Lower leg skin (tissue), 3 donors: ENCODE results near the gene FNDC3B.

Source experiments
- CTCF ChIP-seq, 3 donors: fragments of 450-650 bp; IDR thresholded peaks; one replicate each; pipeline ENCODE4 v1.5.1; 2016; ENCODE audit warnings: antibody characterized with exemption in 3 of 3, mild to moderate bottlenecking in 3 of 3, moderate library complexity in 2 of 3
- POLR2A ChIP-seq, 2 donors: fragments of 450-650 bp; IDR thresholded peaks; one replicate each; pipeline ENCODE4 v1.6.1; 2016 to 2017; ENCODE audit warnings: antibody characterized with exemption in 2 of 2, mild to moderate bottlenecking in 1 of 2, moderate library complexity in 1 of 2

- TF ChIP-seq CTCF (IDR thresholded peaks at IDR 0.05) (no peak), POLR2A (IDR thresholded peaks at IDR 0.05) (no peak)
These were observed 359.1 kb downstream of the FNDC3B start for GRCh38 chr3:172398484-172398883.
